H7 (cell line): ENCODE data around the gene OR4A15. TPM values are rescaled to one million over a fixed set of nuclear protein-coding genes. Genes with fewer than 3 reads are reported as not detected.

Experiments used
- DNase-seq: peaks from one replicate; pipeline ENCODE4 v3.0.0; 2012
- H3K27me3 ChIP-seq: 2 replicates; pipeline ENCODE4 v1.6.0; 2011; ENCODE audit warnings: mild to moderate bottlenecking, low read length; ENCODE audit not compliant: control insufficient read depth, insufficient read depth
- H3K36me3 ChIP-seq: replicated peaks from 2 replicates; pipeline ENCODE4 v1.5.1; 2011; ENCODE audit warnings: low read length; ENCODE audit not compliant: control insufficient read depth, insufficient read depth
- H3K4me3 ChIP-seq: 2 replicates; pipeline ENCODE4 v1.5.1; 2011; ENCODE audit warnings: low read depth, mild to moderate bottlenecking, control low read depth, low read length, moderate library complexity; ENCODE audit not compliant: insufficient read depth
- total RNA-seq: library from RNA; depleted of rRNA; stranded (reverse); fragments of >200 nt; shearing (Covaris generic); gene quantifications from 2 replicates; pipeline ENCODE4 v1.2.3, GENCODE V29; 2014; rRNA removed

The OR4A15 gene
- not detected in 2 replicates for total RNA-seq

- no peak for DNase-seq
These were observed at the start of gene OR4A15 for GRCh38 chr11:55367674-55368073. TSS of gene OR4A15 (plus strand) at chr11:55367974. CDS start at chr11:55367974, 0 bp downstream.

GRCh38 chr11:55324500-55324899 lies 43.3 kb upstream of the OR4A15 start:
- DNase-seq = no peak

More at GRCh38 chr11:55367674-55368073, at the start of gene OR4A15:
- Histone ChIP-seq H3K36me3 (no peaks in the 10 kb centered on the region), H3K4me3 (no peak within 1 kb of the TSS), H3K27me3 (no peaks in the 10 kb centered on the region)

GRCh38 chr11:55342901-55343300 lies 24.9 kb upstream of the OR4A15 start, which contains the start of gene OR4A16:
TSS of gene OR4A16 (plus strand) at chr11:55343201. CDS start at chr11:55343201, 0 bp downstream.
- no peak for DNase-seq
- no peak within 1 kb of the TSS for H3K4me3 ChIP-seq
- H3K27me3 ChIP-seq = no peaks in the 10 kb centered on the region
- no peaks in the 10 kb centered on the region for H3K36me3 ChIP-seq

More at GRCh38 chr11:55324500-55324899, 43.3 kb upstream of the OR4A15 start:
- Histone ChIP-seq H3K36me3 (no peaks in the 10 kb centered on the region), H3K4me3 (no peak overlapping the region), H3K27me3 (no peaks in the 10 kb centered on the region)

GRCh38 chr11:55345306-55345705 lies 22.5 kb upstream of the OR4A15 start:
- Histone ChIP-seq H3K4me3 (no peak overlapping the region), H3K36me3 (no peaks in the 10 kb centered on the region), H3K27me3 (no peaks in the 10 kb centered on the region)
- no peak for DNase-seq

GRCh38 chr11:55349032-55349431 lies 18.7 kb upstream of the OR4A15 start:
- no peaks in the 10 kb centered on the region for H3K36me3 ChIP-seq
- H3K4me3 ChIP-seq = no peak overlapping the region
- no peak for DNase-seq
- no peaks in the 10 kb centered on the region for H3K27me3 ChIP-seq

GRCh38 chr11:55357560-55358184 lies 10.1 kb upstream of the OR4A15 start:
- DNase-seq = no peak

GRCh38 chr11:55401011-55401410 lies 33.2 kb downstream of the OR4A15 start:
- H3K27me3 ChIP-seq = no peaks in the 10 kb centered on the region

More at GRCh38 chr11:55357560-55358184, 10.1 kb upstream of the OR4A15 start:
- Histone ChIP-seq H3K27me3 (no peaks in the 10 kb centered on the region), H3K4me3 (no peak overlapping the region), H3K36me3 (no peaks in the 10 kb centered on the region)

More at GRCh38 chr11:55401011-55401410, 33.2 kb downstream of the OR4A15 start:
- no peak for DNase-seq
- H3K4me3 ChIP-seq = no peak overlapping the region
- H3K36me3 ChIP-seq = no peaks in the 10 kb centered on the region

Other genes with a start within 250 kb of the OR4A15 start
- gene TRIM48, start 105.8 kb upstream of the OR4A15 start, total RNA-seq = not detected in 2 replicates
- gene OR4A16, start 24.8 kb upstream of the OR4A15 start, total RNA-seq = not detected in 2 replicates
- not detected in 2 replicates for gene OR4C15, start 186.5 kb downstream of the OR4A15 start, total RNA-seq
- not detected in 2 replicates for gene OR4C16, start 204.2 kb downstream of the OR4A15 start, total RNA-seq
- not detected in 2 replicates for gene OR4C11, start 239.7 kb downstream of the OR4A15 start, total RNA-seq